Thymus (tissue), 11 donors: ENCODE measurements around the gene PPFIA1. TPM values are rescaled to one million over a fixed set of nuclear protein-coding genes. Genes with fewer than 3 reads are reported as not detected.

Experiments
- DNase-seq, 9 donors: peaks; one replicate each; pipeline ENCODE4 v3.0.0-alpha.2; 2013; ENCODE audit warnings: low spot score in 9 of 9, low read depth in 6 of 9, missing footprints in 1 of 9
- H3K27ac ChIP-seq, 2 donors: one replicate each; pipeline ENCODE4 v1.5.1; 2013; ENCODE audit warnings: control low read depth in 1 of 2, low read depth in 1 of 2, low read length in 1 of 2, mild to moderate bottlenecking in 1 of 2, moderate library complexity in 1 of 2
- H3K27me3 ChIP-seq, 2 donors: one replicate each; pipeline ENCODE4 v1.5.1; 2013; ENCODE audit warnings: low read length in 1 of 2; ENCODE audit not compliant: control insufficient read depth in 2 of 2, insufficient read depth in 1 of 2
- H3K36me3 ChIP-seq, 2 donors: one replicate each; pipeline ENCODE4 v1.5.1; 2013; ENCODE audit warnings: low read length in 1 of 2, mild to moderate bottlenecking in 1 of 2, moderate library complexity in 1 of 2; ENCODE audit not compliant: control insufficient read depth in 2 of 2, insufficient read depth in 2 of 2
- H3K4me1 ChIP-seq, 2 donors: one replicate each; pipeline ENCODE4 v1.5.1; 2013; ENCODE audit warnings: low read length in 2 of 2; ENCODE audit not compliant: control insufficient read depth in 2 of 2, insufficient read depth in 2 of 2
- H3K4me3 ChIP-seq, 2 donors: one replicate each; pipeline ENCODE4 v1.5.1; 2013; ENCODE audit warnings: low read length in 2 of 2, control low read depth in 1 of 2, mild to moderate bottlenecking in 1 of 2
- H3K9me3 ChIP-seq, 2 donors: one replicate each; pipeline ENCODE4 v1.5.1; 2013; ENCODE audit warnings: low read length in 1 of 2, mild to moderate bottlenecking in 1 of 2; ENCODE audit not compliant: control insufficient read depth in 2 of 2, insufficient read depth in 1 of 2
- WGBS: extraction: QIAGEN DNeasy Blood & Tissue Kit; methylation state at CpG from one replicate; pipeline ENCODE4 v1.1.7; 2013; 5-methylcytosine and 5-hydroxymethylcytosine counted together
- polyA plus RNA-seq: library from polyadenylated mRNA; stranded (reverse); fragments of 200-250 nt; gene quantifications from one replicate; pipeline ENCODE4 v1.2.3, GENCODE V29; 2013
- total RNA-seq: library from RNA; stranded (reverse); fragments of 120-200 nt; gene quantifications from one replicate; pipeline ENCODE4 v1.2.4, GENCODE V29; 2013
- donor health status: healthy.

PPFIA1 gene
- total and polyA plus RNA-seq, 2 donors, result 22.0 to 23.3 TPM

GRCh38 chr11:70429428-70429705, 158.9 kb downstream of the PPFIA1 start:
- no peaks in the 10 kb centered on the region for H3K27me3 ChIP-seq
- no peak overlapping the region for H3K27ac ChIP-seq
- no peak for DNase-seq
- peaks cover 10 to 18% of the 10 kb centered on the region in 2 donors for H3K36me3 ChIP-seq
- no peaks in the 10 kb centered on the region for H3K4me1 ChIP-seq
- 90% methylated on average over 8 of the region's 8 CpGs for WGBS
- no peak overlapping the region for H3K4me3 ChIP-seq
- no peaks in the 10 kb centered on the region for H3K9me3 ChIP-seq

- no peak for DNase-seq
- Histone ChIP-seq H3K4me3 (no peak overlapping the region), H3K9me3 (no peaks in the 10 kb centered on the region), H3K27me3 (no peaks in the 10 kb centered on the region), H3K4me1 (no peaks in the 10 kb centered on the region), H3K36me3 (peaks cover 12 to 18% of the 10 kb centered on the region in 2 donors), H3K27ac (no peak overlapping the region)
- WGBS, result 73% methylated on average over 11 of the region's 11 CpGs
These were observed 159.4 kb downstream of the PPFIA1 start for GRCh38 chr11:70429724-70430521.

GRCh38 chr11:70430671-70431574, 160.4 kb downstream of the PPFIA1 start:
- 97% methylated on average over 25 of the region's 25 CpGs for WGBS
- Histone ChIP-seq H3K4me1 (no peaks in the 10 kb centered on the region), H3K4me3 (no peak overlapping the region), H3K36me3 (peaks cover 8 to 18% of the 10 kb centered on the region in 2 donors), H3K27ac (no peak overlapping the region), H3K9me3 (no peaks in the 10 kb centered on the region), H3K27me3 (no peaks in the 10 kb centered on the region)
- DNase-seq, result no peak

GRCh38 chr11:70431611-70432010, 161.1 kb downstream of the PPFIA1 start:
- H3K4me3 ChIP-seq, result no peak overlapping the region
- no peaks in the 10 kb centered on the region for H3K9me3 ChIP-seq
- peaks cover 8 to 18% of the 10 kb centered on the region in 2 donors for H3K36me3 ChIP-seq
- H3K27me3 ChIP-seq, result no peaks in the 10 kb centered on the region
- DNase-seq, result no peak
- WGBS, result 96% methylated on average over 12 of the region's 12 CpGs
- H3K27ac ChIP-seq, result no peak overlapping the region
- H3K4me1 ChIP-seq, result no peaks in the 10 kb centered on the region

GRCh38 chr11:70432065-70432464, 161.6 kb downstream of the PPFIA1 start:
- H3K9me3 ChIP-seq, result no peaks in the 10 kb centered on the region
- no peak for DNase-seq
- WGBS, result 46% methylated on average over 16 of the region's 16 CpGs
- no peaks in the 10 kb centered on the region for H3K27me3 ChIP-seq
- H3K27ac ChIP-seq, result no peak overlapping the region
- peaks cover 8 to 18% of the 10 kb centered on the region in 2 donors for H3K36me3 ChIP-seq
- no peak overlapping the region for H3K4me3 ChIP-seq
- no peaks in the 10 kb centered on the region for H3K4me1 ChIP-seq

GRCh38 chr11:70432580-70432979, 162.1 kb downstream of the PPFIA1 start:
- no peak overlapping the region for H3K4me3 ChIP-seq
- no peaks in the 10 kb centered on the region for H3K27me3 ChIP-seq
- peaks cover 8 to 18% of the 10 kb centered on the region in 2 donors for H3K36me3 ChIP-seq
- DNase-seq, result no peak
- H3K9me3 ChIP-seq, result no peaks in the 10 kb centered on the region
- H3K4me1 ChIP-seq, result no peaks in the 10 kb centered on the region
- no peak overlapping the region for H3K27ac ChIP-seq
- 93% methylated on average over 15 of the region's 15 CpGs for WGBS

GRCh38 chr11:70433038-70433437, 162.5 kb downstream of the PPFIA1 start:
- H3K4me3 ChIP-seq, result no peak overlapping the region
- H3K27ac ChIP-seq, result no peak overlapping the region
- DNase-seq, result no peak
- no peaks in the 10 kb centered on the region for H3K4me1 ChIP-seq
- H3K36me3 ChIP-seq, result peaks cover 8 to 18% of the 10 kb centered on the region in 2 donors
- 96% methylated on average over 20 of the region's 20 CpGs for WGBS
- no peaks in the 10 kb centered on the region for H3K27me3 ChIP-seq
- H3K9me3 ChIP-seq, result no peaks in the 10 kb centered on the region

GRCh38 chr11:70433526-70433925, 163.0 kb downstream of the PPFIA1 start:
- Histone ChIP-seq H3K36me3 (peaks cover 8 to 18% of the 10 kb centered on the region in 2 donors), H3K27ac (no peak overlapping the region), H3K4me3 (no peak overlapping the region), H3K27me3 (no peaks in the 10 kb centered on the region), H3K9me3 (no peaks in the 10 kb centered on the region), H3K4me1 (no peaks in the 10 kb centered on the region)
- 93% methylated on average over 13 of the region's 13 CpGs for WGBS
- no peak for DNase-seq
